ENCODE results near the gene IFT80.

DNA sequence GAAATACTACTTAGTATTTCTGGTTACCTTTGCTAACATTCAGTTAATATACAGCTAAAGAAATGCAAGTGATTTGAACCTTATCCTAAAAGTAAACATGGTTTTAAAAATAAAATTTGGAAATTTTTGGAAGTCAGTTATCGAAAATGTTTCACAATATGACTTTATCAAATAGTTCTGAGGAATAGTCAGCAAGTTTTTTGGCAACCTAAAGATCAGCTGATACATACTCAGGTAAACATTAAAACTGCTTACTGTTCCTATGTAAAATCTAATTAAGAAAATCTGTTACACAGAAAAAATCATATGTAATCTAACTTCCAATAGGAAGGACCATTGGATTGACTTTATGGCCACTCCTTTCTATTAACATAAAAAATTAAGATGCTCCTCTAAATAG, 24.1 kb downstream of the IFT80 start:
- TF ChIP-seq ZNF281 (CRISPR knock-in tag; IDR thresholded peaks at IDR 0.05) (no peak), TEAD4 (CRISPR knock-in tag; IDR thresholded peaks at IDR 0.05) (no peak), ATF1 (CRISPR knock-in tag; IDR thresholded peaks at IDR 0.05) (no peak), SP1 (CRISPR knock-in tag; conservative IDR thresholded peaks at IDR 0.05) (no peak), NFE2L1 (CRISPR knock-in tag; IDR thresholded peaks at IDR 0.05) (no peak), ATF2 (CRISPR knock-in tag; IDR thresholded peaks at IDR 0.05; ENCODE audit: borderline replicate concordance, low read depth) (no peak), MAX (CRISPR knock-in tag; IDR thresholded peaks at IDR 0.05) (no peak), ELF4 (CRISPR knock-in tag; IDR thresholded peaks at IDR 0.05; ENCODE audit: low read depth) (no peak), ZNF138 (CRISPR knock-in tag; conservative IDR thresholded peaks at IDR 0.05) (no peak), ZNF416 (CRISPR knock-in tag; IDR thresholded peaks at IDR 0.05) (no peak)
- TF ChIP-seq, protein P1, sequence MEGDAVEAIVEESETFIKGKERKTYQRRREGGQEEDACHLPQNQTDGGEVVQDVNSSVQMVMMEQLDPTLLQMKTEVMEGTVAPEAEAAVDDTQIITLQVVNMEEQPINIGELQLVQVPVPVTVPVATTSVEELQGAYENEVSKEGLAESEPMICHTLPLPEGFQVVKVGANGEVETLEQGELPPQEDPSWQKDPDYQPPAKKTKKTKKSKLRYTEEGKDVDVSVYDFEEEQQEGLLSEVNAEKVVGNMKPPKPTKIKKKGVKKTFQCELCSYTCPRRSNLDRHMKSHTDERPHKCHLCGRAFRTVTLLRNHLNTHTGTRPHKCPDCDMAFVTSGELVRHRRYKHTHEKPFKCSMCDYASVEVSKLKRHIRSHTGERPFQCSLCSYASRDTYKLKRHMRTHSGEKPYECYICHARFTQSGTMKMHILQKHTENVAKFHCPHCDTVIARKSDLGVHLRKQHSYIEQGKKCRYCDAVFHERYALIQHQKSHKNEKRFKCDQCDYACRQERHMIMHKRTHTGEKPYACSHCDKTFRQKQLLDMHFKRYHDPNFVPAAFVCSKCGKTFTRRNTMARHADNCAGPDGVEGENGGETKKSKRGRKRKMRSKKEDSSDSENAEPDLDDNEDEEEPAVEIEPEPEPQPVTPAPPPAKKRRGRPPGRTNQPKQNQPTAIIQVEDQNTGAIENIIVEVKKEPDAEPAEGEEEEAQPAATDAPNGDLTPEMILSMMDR (IDR thresholded peaks at IDR 0.05) = no peak
- TF ChIP-seq, protein P2, sequence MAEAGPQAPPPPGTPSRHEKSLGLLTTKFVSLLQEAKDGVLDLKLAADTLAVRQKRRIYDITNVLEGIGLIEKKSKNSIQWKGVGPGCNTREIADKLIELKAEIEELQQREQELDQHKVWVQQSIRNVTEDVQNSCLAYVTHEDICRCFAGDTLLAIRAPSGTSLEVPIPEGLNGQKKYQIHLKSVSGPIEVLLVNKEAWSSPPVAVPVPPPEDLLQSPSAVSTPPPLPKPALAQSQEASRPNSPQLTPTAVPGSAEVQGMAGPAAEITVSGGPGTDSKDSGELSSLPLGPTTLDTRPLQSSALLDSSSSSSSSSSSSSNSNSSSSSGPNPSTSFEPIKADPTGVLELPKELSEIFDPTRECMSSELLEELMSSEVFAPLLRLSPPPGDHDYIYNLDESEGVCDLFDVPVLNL (CRISPR knock-in tag; IDR thresholded peaks at IDR 0.05; ENCODE audit: borderline replicate concordance, low read depth) = no peak

Data from WTC11 (cell line).